ENCODE data around the gene TBX18.

Gene TBX18

GRCh38 chr6:84653027-84653551 is 111.3 kb downstream of the TBX18 start:
- TF ChIP-seq ZNF274 (IDR thresholded peaks at IDR 0.05; ENCODE audit: low read depth, low read length) = no peak

GRCh38 chr6:84652356-84653026 is 111.9 kb downstream of the TBX18 start:
- H3K4me3 ChIP-seq (ENCODE audit: low read length) = no peak overlapping the region
- no peak for TF ChIP-seq ZNF274 (IDR thresholded peaks at IDR 0.05; ENCODE audit: low read depth, low read length)

More at GRCh38 chr6:84653027-84653551, 111.3 kb downstream of the TBX18 start:
- no peak overlapping the region for H3K4me3 ChIP-seq (ENCODE audit: low read length)

- TF ChIP-seq ZNF274 (IDR thresholded peaks at IDR 0.05; ENCODE audit: low read depth, low read length) = no peak
- H3K4me3 ChIP-seq (ENCODE audit: low read length) = no peak overlapping the region
Observed at GRCh38 chr6:84651583-84651982, 112.8 kb downstream of the TBX18 start.

- no peak overlapping the region for H3K4me3 ChIP-seq (ENCODE audit: low read length)
- TF ChIP-seq ZNF274 (IDR thresholded peaks at IDR 0.05; ENCODE audit: low read depth, low read length) = no peak
Observed at GRCh38 chr6:84648444-84648843, 116.0 kb downstream of the TBX18 start.

GRCh38 chr6:84645563-84646266 is 118.7 kb downstream of the TBX18 start:
- no peak for TF ChIP-seq ZNF274 (IDR thresholded peaks at IDR 0.05; ENCODE audit: low read depth, low read length)
- no peak overlapping the region for H3K4me3 ChIP-seq (ENCODE audit: low read length)

GRCh38 chr6:84645000-84645399 is 119.4 kb downstream of the TBX18 start:
- no peak overlapping the region for H3K4me3 ChIP-seq (ENCODE audit: low read length)
- TF ChIP-seq ZNF274 (IDR thresholded peaks at IDR 0.05; ENCODE audit: low read depth, low read length) = no peak

- no peak for TF ChIP-seq ZNF274 (IDR thresholded peaks at IDR 0.05; ENCODE audit: low read depth, low read length)
Observed at GRCh38 chr6:84643778-84644177, 120.6 kb downstream of the TBX18 start.

GRCh38 chr6:84641076-84641475 is 123.3 kb downstream of the TBX18 start:
- H3K4me3 ChIP-seq (ENCODE audit: low read length) = no peak overlapping the region
- TF ChIP-seq ZNF274 (IDR thresholded peaks at IDR 0.05; ENCODE audit: low read depth, low read length) = no peak

More at GRCh38 chr6:84643778-84644177, 120.6 kb downstream of the TBX18 start:
- no peak overlapping the region for H3K4me3 ChIP-seq (ENCODE audit: low read length)

GRCh38 chr6:84639396-84639795 is 125.0 kb downstream of the TBX18 start:
- TF ChIP-seq ZNF274 (IDR thresholded peaks at IDR 0.05; ENCODE audit: low read depth, low read length) = no peak
- no peak overlapping the region for H3K4me3 ChIP-seq (ENCODE audit: low read length)

GRCh38 chr6:84638286-84638685 is 126.1 kb downstream of the TBX18 start:
- no peak overlapping the region for H3K4me3 ChIP-seq (ENCODE audit: low read length)
- no peak for TF ChIP-seq ZNF274 (IDR thresholded peaks at IDR 0.05; ENCODE audit: low read depth, low read length)

Measured in GM08714 (cell line).